ENCODE data around the gene PRF1. TPM values are rescaled to one million over a fixed set of nuclear protein-coding genes. Genes with fewer than 3 reads are reported as not detected.
"Not testable (repeated sequence)": the region's sequence is repeated elsewhere in the genome, so short reads cannot be mapped to it uniquely, and the experiment has no call there.

The PRF1 gene
- total and polyA plus RNA-seq, 11 donors, result 0.50 to 19.4 (median 1.0) TPM

GRCh38 chr10:70649526-70649925 lies 47.0 kb upstream of the PRF1 start:
- intact Hi-C loops (cut with DNase I), result no loop called here
- no peak overlapping the region for H3K27ac ChIP-seq
- WGBS, 4 donors, result 80 to 93% (median 81%) methylated on average over 2 to 4 of the region's 4 CpGs

DNA sequence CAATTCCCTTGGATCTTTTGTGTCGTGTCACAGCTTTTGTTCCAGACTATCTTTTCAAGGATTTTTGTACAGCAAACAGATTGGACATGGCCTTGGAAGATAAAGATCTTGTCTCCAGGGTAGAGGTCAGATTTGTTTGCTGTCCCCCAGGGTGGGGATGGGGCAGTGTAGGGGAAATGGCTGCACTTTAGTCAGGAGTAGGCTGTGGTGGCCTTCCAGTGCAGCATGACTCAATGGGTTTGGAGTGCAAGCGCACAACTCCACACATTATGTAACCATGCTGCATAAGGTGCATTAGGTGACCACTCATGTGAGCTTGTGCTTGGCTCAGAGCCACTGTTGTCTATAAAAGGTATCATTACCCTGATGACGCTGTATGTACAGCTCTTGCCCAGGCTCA lies 45.9 kb upstream of the PRF1 start:
- peaks cover 0 to 4% (median 0%) of the 10 kb centered on the region in 12 donors for H3K9me3 ChIP-seq
- intact Hi-C loops (cut with DNase I), result no loop called here
- no peaks in the 10 kb centered on the region for H3K36me3 ChIP-seq
- H3K27me3 ChIP-seq, result no peaks in the 10 kb centered on the region
- WGBS, 4 donors, result 93 to 100% (median 95%) methylated on average over 3 of the region's 3 CpGs
- no peak overlapping the region for H3K4me3 ChIP-seq
- peaks cover 0 to 14% (median 9%) of the 10 kb centered on the region in 12 donors for H3K4me1 ChIP-seq
- DNase-seq (no peak), ATAC-seq (no peak)
- no peak for TF ChIP-seq POLR2A (IDR thresholded peaks at IDR 0.05)
- TF ChIP-seq, protein P1, sequence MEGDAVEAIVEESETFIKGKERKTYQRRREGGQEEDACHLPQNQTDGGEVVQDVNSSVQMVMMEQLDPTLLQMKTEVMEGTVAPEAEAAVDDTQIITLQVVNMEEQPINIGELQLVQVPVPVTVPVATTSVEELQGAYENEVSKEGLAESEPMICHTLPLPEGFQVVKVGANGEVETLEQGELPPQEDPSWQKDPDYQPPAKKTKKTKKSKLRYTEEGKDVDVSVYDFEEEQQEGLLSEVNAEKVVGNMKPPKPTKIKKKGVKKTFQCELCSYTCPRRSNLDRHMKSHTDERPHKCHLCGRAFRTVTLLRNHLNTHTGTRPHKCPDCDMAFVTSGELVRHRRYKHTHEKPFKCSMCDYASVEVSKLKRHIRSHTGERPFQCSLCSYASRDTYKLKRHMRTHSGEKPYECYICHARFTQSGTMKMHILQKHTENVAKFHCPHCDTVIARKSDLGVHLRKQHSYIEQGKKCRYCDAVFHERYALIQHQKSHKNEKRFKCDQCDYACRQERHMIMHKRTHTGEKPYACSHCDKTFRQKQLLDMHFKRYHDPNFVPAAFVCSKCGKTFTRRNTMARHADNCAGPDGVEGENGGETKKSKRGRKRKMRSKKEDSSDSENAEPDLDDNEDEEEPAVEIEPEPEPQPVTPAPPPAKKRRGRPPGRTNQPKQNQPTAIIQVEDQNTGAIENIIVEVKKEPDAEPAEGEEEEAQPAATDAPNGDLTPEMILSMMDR (IDR thresholded peaks at IDR 0.05), result no peak
- no peak overlapping the region for H3K27ac ChIP-seq

More at GRCh38 chr10:70649526-70649925, 47.0 kb upstream of the PRF1 start:
- TF ChIP-seq POLR2A (IDR thresholded peaks at IDR 0.05), result no peak
- TF ChIP-seq, protein P1 (IDR thresholded peaks at IDR 0.05), result no peak
- ATAC-seq, result no peak
- peaks cover 0 to 4% (median 0%) of the 10 kb centered on the region in 12 donors for H3K9me3 ChIP-seq
- no peaks in the 10 kb centered on the region for H3K27me3 ChIP-seq
- H3K36me3 ChIP-seq, result no peaks in the 10 kb centered on the region
- no peak for DNase-seq
- H3K4me3 ChIP-seq, result no peak overlapping the region
- H3K4me1 ChIP-seq, result peaks cover 0 to 20% (median 14%) of the 10 kb centered on the region in 12 donors

- DNase-seq, result no peak
- Histone ChIP-seq H3K27me3 (no peaks in the 10 kb centered on the region), H3K36me3 (no peaks in the 10 kb centered on the region), H3K9me3 (peaks cover 0 to 4% (median 0%) of the 10 kb centered on the region in 12 donors), H3K27ac (no peak overlapping the region), H3K4me1 (peaks cover 0 to under 1% (median 0%) of the 10 kb centered on the region in 12 donors), H3K4me3 (no peak overlapping the region)
- no peak for ATAC-seq
- intact Hi-C loops (cut with DNase I), result no loop called here
- TF ChIP-seq, protein P1 (IDR thresholded peaks at IDR 0.05), result no peak
- TF ChIP-seq POLR2A (IDR thresholded peaks at IDR 0.05), result no peak
- 64 to 96% (median 68%) methylated on average over 2 to 3 of the region's 3 CpGs for WGBS, 4 donors
Observed at GRCh38 chr10:70647086-70647485, 44.5 kb upstream of the PRF1 start.

- WGBS, 4 donors, result 65 to 86% (median 82%) methylated on average over 4 to 8 of the region's 8 CpGs
- H3K36me3 ChIP-seq; H3K4me3 ChIP-seq; ATAC-seq; H3K4me1 ChIP-seq; H3K27me3 ChIP-seq; DNase-seq; H3K9me3 ChIP-seq; H3K27ac ChIP-seq; intact Hi-C loops (cut with DNase I): not testable (repeated sequence)
Observed at GRCh38 chr10:70644959-70645358, 42.4 kb upstream of the PRF1 start.

- H3K9me3 ChIP-seq; DNase-seq; H3K27me3 ChIP-seq; ATAC-seq; H3K4me1 ChIP-seq; H3K27ac ChIP-seq; intact Hi-C loops (cut with DNase I); H3K36me3 ChIP-seq; H3K4me3 ChIP-seq: not testable (repeated sequence)
- 96 to 100% (median 98%) methylated on average over 3 of the region's 3 CpGs for WGBS, 4 donors
Observed at GRCh38 chr10:70643272-70643671, 40.7 kb upstream of the PRF1 start.

GRCh38 chr10:70639640-70640383 lies 37.3 kb upstream of the PRF1 start:
- WGBS, 4 donors, result 87 to 91% (median 89%) methylated on average over 7 of the region's 7 CpGs
- DNase-seq; ATAC-seq; H3K27ac ChIP-seq; intact Hi-C loops (cut with DNase I); H3K4me1 ChIP-seq; H3K27me3 ChIP-seq; H3K9me3 ChIP-seq; H3K36me3 ChIP-seq; H3K4me3 ChIP-seq: not testable (repeated sequence)

DNA sequence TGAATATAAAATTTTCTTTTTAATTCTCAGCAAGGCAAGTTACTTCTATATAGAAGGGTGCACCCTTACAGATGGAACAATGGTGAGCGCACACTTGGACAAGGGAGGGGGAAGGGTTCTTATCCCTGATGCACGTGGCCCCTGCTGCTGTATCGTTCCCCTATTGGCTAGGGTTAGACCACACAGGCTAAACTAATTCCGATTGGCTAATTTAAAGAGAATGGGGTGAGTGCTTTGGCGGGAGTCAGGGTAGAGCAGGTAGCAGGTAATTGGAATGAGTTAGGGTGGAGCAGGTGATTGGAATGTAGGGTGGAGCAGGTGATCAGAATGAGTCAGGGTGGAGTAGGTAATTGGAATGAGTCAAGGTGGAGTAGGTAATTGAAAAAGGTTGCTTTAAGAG lies 32.0 kb upstream of the PRF1 start:
- DNase-seq; intact Hi-C loops (cut with DNase I); H3K36me3 ChIP-seq: not testable (repeated sequence)

More for the DNA sequence above, 32.0 kb upstream of the PRF1 start:
- not testable (repeated sequence) for ATAC-seq, H3K27ac ChIP-seq, H3K9me3 ChIP-seq, H3K4me3 ChIP-seq, H3K27me3 ChIP-seq, H3K4me1 ChIP-seq
- 93 to 95% (median 94%) methylated on average over 5 of the region's 5 CpGs for WGBS, 4 donors
